ENCODE data around the gene PDE4D.
"Not testable (repeated sequence)": the region's sequence is repeated elsewhere in the genome, so short reads cannot be mapped to it uniquely, and the experiment has no call there.

The PDE4D gene

GRCh38 chr5:59583151-59583809, 310.2 kb downstream of the PDE4D start:
- no peak for DNase-seq (ENCODE audit: low read depth in 2 of 2)

DNA sequence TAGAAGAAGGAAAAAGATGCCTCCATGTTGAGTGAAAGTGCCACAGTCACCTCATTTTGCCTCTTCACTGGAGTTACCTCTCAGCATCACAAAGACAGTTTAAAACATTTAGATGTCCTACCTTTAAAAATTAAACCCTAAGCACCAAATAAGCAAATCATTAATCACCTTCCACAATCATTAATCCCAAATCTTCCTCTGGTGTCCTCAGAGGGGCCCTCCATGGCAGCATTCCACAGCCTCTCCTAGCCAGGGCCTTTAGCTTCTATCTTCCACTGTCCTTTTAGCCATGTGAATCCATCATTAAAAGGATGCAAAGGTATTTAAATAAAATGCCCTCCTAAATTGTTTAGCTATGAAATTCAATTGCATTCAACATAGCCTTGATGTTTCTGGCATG, 310.8 kb downstream of the PDE4D start:
- no peak for DNase-seq (ENCODE audit: low read depth in 2 of 2)

GRCh38 chr5:59579824-59580167, 313.7 kb downstream of the PDE4D start:
- DNase-seq (ENCODE audit: low read depth in 2 of 2): no peak

DNA sequence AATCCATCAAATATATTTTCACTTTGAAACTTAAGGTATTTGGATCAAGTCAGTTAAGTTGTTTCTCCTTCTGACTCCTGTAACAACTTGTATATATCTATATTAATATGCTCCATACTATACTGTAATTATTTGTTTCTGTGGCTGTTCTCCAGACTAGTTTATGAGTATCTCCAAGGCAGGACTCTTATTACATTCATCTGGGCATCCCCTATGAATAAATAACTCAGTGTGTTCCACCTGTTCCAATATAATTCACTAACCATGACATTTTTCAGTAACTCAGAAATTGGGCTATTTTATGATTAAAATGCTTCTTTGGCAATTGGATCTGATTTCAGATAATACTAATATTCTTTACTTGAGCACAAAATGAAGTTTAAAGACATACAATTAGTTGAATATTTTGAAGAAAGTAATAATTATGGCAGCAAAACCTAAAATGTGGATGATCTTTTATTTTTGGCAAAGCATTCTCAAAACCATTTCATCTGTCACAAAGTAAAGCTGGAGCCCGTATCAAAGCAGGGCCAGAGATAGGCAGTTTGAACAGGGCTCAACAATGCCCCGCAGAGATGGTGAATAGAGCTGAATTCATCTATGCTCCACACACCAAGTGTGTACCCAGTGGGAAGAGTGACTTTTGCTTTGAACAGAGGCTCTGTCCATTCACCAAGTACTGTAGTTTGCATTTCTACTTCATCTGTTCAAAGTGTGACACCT, 314.3 kb downstream of the PDE4D start:
- DNase-seq (ENCODE audit: low read depth in 2 of 2): no peak

GRCh38 chr5:59577485-59577884, 316.0 kb downstream of the PDE4D start:
- DNase-seq (ENCODE audit: low read depth in 2 of 2): no peak

DNA sequence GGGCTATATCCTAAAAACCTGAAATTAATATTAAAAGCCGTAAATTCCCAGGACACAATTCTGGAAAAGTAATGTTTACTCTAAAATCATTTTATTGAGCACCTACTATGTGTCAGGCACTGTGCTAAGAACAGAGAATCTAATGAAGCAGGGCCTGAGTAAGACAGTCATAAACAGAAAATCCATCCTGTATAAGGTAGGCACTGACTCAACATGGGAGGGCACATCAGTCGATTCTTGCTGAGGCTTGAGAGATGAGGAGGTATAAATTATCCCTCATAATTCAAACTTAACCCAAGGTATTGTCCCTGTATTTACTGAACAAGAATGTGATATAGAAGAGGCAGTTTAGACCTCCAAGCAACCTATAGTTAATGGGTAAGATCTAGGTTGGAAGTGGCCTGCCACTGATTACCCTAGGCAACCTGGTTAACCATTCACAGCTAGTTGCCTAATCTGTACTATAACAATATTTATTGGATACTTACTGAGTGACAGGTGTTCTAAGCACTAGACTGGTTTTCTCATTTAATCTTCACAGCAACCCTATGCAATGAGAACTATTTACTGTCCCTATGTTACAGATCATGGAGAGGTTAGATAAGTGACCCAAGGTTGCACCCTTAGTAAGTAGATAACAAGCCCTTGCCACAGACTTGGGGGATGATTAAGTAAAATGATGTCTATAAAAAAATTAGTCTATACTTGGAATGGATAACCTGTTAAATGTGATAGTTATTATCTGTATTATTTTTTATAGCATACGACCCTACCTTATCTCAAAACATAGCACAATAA, 317.7 kb downstream of the PDE4D start:
- DNase-seq (ENCODE audit: low read depth in 2 of 2): no peak

GRCh38 chr5:59573509-59573908, 320.0 kb downstream of the PDE4D start:
- DNase-seq (ENCODE audit: low read depth in 2 of 2): not testable (repeated sequence)

- DNase-seq (ENCODE audit: low read depth in 2 of 2): no peak
These were observed 322.5 kb downstream of the PDE4D start for GRCh38 chr5:59571067-59571466.

- no peak for DNase-seq (ENCODE audit: low read depth in 2 of 2)
These were observed 323.8 kb downstream of the PDE4D start for GRCh38 chr5:59569608-59570334.

GRCh38 chr5:59569158-59569557, 324.4 kb downstream of the PDE4D start:
- no peak for DNase-seq (ENCODE audit: low read depth in 2 of 2)

- no peak for DNase-seq (ENCODE audit: low read depth in 2 of 2)
These were observed 325.4 kb downstream of the PDE4D start for GRCh38 chr5:59568161-59568560.

- DNase-seq (ENCODE audit: low read depth in 2 of 2): no peak
These were observed 328.0 kb downstream of the PDE4D start for GRCh38 chr5:59565551-59565950.

GRCh38 chr5:59564895-59565294, 328.6 kb downstream of the PDE4D start:
- no peak for DNase-seq (ENCODE audit: low read depth in 2 of 2)

DNA sequence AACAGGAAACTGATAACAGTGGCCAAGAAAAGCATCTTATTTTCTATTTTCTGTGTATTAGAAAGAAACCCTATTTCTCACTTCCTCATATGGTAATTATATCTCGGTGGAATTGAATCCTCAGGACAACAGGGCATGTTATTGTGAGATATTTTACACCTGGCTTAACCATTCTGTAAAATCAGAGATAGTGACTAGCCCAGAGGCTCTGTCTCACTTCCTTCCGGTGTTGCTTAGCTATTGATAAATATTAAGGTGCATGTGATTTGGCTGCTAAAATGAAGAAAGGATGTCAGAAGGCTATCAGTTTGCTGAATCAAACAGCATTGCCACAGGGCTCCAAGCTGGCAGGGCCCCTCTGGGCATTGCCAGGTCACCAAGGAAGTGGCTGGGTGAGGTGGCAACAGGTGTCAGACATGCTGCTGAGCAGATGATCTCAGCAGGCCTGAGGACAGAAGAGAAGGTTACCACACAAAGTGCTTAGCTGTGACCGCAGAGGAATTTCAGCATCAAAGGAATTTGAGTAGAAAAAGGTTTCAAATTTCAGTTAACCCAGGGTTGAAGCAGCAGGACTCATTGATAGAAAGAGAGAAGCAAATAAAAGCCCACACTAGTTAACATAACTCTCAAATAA, 330.7 kb downstream of the PDE4D start:
- DNase-seq (ENCODE audit: low read depth in 2 of 2): peak in 1 of 2 donors; percentile 7

GRCh38 chr5:59560553-59560952, 333.0 kb downstream of the PDE4D start:
- DNase-seq (ENCODE audit: low read depth in 2 of 2): no peak

DNA sequence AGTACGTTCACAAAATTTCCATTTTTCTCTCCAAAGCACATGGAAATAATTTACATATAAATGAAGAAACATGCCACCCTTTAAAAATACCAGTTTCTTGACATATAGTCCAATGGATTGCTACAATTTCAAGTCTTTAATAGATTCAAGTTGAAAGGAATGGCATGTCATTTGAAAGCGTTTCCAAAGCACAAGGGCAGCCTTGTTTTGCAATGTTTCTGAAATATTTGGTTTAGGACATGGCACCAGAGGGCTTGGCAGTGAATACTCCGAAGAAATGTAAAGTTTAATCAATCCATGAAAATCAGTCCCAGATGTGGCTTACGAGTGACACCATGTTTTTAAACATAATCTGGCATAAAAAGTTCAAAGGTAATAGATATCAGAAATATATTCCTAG, 333.7 kb downstream of the PDE4D start:
- no peak for DNase-seq (ENCODE audit: low read depth in 2 of 2)

DNA sequence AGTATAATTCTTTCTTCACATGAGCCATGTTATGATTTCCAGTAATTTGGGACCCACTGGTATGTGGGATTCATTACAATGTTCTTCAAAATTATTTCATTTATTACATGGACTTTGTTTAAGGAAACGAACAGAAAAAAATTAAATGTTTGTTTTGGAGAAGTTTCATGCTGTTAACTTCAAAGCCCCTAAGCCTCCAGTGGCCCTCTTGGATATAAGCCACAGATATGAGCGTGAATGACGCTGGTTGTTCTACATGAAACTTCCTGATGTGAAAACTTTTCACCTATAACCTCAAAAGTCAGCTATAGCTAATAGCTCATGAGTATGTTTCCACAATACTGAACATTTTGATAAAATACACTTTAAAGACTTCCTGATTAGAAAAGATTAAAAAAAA, 334.2 kb downstream of the PDE4D start:
- no peak for DNase-seq (ENCODE audit: low read depth in 2 of 2)

DNA sequence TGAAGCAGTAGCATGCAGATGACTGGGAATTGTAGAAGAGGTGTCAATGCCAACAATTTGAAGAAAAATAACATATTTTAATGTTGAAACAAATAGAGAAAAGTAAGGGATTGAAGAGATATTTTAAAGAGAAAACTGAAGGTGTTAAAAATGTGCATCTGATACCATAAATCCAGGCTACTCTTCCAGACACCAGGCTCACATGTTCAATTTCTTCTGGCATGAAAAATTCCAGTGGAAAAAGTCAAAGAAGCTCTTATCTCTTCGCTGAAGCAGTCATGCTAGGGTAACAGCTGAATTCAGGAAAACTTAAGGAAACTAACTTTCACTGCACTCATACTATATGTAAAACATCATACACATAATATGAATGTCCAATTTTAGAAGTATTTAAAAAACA, 335.0 kb downstream of the PDE4D start:
- no peak for DNase-seq (ENCODE audit: low read depth in 2 of 2)

- no peak for DNase-seq (ENCODE audit: low read depth in 2 of 2)
These were observed 336.0 kb downstream of the PDE4D start for GRCh38 chr5:59557572-59557971.

DNA sequence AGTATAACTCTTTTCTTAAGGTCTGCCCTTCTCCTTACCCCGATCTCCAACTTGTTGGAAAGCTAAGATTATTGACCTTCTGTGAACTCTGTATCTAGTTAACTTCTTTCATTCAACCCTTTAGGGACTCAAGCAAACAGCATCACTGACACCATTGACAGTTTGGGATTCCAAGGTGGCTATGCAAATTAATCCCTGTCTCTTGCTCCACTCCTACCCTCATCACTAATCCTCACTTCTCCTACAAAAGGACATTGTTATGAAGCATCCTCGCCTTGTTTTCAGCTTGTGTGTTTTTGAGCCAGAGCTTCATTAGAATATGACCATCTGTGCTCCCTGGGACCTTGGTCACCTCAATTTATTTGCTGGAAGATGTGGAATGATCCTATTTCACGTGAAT, 337.9 kb downstream of the PDE4D start:
- no peak for DNase-seq (ENCODE audit: low read depth in 2 of 2)

DNA sequence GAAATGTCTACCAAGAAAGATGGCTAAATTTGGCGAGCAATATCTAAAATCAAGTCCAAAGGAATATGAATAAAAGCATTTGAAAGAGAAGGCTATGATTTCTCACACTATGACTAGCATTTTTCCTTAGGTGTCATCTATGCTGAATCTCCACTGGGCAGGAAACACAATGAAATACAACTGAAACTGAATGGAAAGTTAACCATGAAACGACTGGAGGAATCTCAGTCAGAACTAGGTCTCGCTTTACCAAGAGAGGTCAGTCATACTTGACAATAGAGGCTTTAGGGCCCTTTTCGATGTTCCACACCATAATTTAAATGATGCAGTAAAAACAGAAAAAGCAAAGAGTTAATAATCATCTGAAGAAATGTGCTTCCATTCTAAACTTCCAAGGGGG, 339.0 kb downstream of the PDE4D start:
- DNase-seq (ENCODE audit: low read depth in 2 of 2): no peak

GRCh38 chr5:59553992-59554391, 339.5 kb downstream of the PDE4D start:
- DNase-seq (ENCODE audit: low read depth in 2 of 2): no peak
